Cerebellar cortex (tissue), 1 donor: ENCODE measurements around the gene CA5B.
A peak's percentile ranks its signal among the peaks of the same experiment; 100 is the strongest.
"Not testable (repeated sequence)": the region's sequence is repeated elsewhere in the genome, so short reads cannot be mapped to it uniquely, and the experiment has no call there.

Experiments
- DNase-seq: peaks from one replicate; pipeline ENCODE4 v3.0.0-alpha.2; 2015; ENCODE audit warnings: low spot score

CA5B gene

DNA sequence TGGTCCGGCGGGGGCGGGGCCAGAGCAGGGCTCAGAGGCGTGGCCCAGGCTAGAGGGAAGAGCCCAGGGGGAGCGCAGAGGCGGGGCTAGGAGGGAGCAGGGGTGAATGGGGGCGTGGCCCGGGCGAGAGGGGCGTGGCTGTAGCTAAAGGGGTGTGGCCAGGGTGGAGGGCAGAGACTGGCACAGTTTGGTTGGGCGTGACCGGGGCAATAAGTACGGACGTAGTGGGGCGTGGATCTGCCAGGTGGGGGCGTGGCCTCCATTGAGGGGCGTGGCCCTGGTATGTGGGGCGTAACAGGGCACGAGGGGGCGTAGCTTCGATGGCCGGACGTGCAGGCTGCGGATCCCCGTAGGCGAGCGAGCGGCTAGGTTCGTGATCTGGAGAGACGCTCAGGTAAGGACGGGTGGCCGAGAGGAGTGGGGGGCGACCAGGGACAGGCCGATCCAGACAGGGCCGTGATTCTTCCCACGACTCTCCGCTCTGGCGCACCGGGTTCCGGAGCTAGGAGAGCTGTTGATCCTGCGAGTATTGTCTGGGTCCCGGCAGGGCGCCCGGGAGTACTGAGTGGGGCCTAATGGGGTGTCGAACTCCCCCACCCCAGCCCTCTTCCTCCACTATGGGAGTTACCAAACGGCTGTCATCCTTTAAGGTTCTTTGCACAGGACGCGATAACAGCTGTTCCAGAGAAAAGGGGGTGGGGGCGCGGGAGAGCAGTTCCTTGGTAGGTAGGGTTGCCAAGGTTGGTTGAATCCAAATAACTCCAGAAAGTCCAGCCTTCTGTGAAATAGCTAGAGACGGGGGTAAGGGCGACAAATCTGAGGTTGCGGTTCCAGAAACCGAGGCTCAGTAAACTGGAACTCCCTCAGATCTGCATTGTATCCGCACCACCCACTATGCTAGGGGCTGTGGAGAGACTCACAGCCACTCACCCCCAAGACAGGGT is at the start of gene CA5B:
TSS of gene CA5B (plus strand) at position 312 of the 944 bp plus-strand sequence. CDS start 11,754 bp downstream, outside the sequence.
- peak; percentile 38 for DNase-seq

DNA sequence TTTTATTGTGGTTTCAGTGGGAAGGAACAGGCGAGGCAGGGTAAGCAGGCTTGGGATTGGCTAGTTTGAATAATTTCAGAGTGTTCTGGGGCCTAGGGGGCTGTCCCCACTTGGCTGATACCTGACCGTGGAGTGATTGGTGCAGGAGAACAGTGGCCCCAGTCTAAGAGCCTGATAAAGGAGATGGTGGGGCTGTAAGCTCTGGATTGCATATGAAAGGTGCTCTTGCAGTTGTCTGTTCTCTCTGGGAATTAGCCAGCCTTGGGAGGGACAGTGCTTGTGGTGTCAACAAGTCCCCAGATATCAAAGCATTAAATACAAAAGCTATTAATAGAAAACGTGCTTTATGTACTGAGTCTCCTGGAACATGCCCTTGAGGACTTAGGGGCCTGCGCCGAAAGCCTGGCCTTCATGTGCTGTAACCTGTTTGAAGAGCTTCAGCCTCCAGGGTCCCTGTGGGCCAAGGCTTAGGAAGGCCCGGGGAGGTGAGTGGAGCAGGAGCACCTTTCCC is 43.1 kb upstream of the CA5B start:
- DNase-seq = no peak

DNA sequence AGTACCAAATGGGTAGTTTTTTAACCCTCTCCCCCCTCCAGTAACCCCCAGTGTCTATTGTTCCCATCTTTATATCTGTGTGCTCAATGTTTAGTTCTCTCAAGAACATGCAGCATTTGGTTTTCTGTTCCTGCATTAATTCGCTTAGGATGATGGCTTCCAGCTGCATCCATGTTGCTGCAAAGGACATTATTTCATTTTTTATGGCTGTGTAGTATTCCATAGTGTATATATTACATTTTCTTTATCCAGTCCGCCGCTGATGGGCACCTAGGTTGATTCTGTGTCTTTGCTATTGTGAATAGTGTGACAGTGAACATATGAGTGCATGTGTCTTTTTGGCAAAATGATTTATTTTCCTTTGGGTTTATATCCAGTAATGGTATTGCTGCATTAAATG is 41.6 kb upstream of the CA5B start:
- DNase-seq = no peak

- no peak for DNase-seq
These were observed 35.3 kb upstream of the CA5B start for GRCh38 chrX:15702488-15703371.

DNA sequence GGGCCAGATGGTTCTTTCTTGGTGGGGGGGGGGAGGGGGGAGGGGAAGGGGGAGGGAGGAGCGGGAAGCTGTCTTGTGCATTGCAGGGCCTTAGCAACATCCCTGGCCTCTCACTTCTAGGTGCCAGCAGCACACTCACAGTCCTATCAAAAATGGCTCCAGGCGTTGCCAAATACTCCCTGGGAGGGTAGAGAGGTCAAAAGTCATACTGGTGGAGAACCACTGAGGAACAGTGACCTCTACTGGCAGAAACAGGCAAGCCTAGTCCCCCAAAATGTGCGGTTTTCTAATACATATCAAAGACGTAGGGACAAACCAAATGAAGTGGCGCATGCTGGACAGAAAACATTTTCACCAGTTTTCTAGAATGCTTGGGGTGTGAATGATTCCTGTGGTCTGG is 34.3 kb upstream of the CA5B start:
- DNase-seq = not testable (repeated sequence)

GRCh38 chrX:15704273-15704672 is 33.8 kb upstream of the CA5B start:
- not testable (repeated sequence) for DNase-seq

- peak; percentile 67 for DNase-seq
These were observed 23.5 kb upstream of the CA5B start for GRCh38 chrX:15714529-15714928.

- no peak for DNase-seq
These were observed 19.6 kb upstream of the CA5B start for GRCh38 chrX:15718283-15718970.

DNA sequence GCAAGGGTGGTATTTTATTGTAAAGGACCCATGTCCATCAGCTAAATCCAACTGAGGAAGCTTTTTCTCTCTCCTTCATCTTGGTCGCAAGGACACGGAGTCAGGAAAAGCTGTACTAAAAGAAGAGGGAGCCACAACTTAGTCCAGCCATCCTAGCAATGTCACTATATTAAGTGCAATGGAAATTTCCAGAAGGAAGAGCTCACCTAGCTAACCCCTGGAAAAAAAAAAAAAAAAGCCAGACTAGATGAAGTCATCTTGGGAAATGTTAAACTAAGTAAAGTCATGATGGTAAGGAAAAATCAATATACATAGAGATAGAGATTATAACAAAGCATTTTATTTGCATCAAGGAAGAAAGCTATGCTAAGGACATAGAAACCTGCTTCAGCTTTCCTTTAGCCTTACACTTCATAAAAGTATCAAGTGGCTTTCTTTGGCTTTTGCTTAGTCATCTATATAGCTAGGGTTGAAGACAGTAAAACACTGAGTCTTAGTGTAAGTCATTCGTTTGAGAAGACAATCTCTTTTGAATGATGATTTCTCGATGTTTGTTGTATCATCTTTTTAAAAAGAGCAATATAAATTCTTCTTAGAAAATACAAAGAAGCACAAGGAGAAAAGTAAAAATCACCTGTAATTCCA is 18.6 kb upstream of the CA5B start:
- no peak for DNase-seq

- DNase-seq = no peak
These were observed 16.2 kb upstream of the CA5B start for GRCh38 chrX:15721911-15722310.

DNA sequence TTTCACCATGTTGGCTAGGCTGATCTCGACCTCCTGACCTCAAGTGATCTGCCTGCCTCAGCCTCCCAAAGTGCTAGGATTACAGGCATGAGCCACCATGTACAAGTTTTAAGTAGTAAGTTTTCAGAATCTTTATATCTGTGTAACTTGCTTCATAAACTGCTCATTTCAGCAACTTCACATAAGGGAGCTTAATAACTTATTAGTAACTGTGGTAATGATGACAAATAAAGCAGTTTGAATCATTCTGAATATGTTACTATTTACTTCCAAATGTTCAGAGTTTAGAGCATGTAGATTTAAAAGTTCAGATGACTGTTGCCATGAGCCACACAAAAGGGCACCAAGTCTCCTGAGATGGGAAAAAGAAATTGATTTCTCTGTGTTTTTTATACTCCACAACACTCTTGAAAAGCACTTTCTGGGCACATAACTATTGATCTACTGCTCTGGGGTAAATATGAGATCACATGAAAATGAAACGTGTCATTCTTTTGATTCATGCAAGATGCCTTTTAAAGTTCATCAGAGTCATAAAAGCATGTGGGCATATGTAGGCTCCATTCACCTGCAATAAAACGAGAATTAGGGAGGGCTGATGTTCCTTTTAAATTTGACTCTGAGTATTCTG is 14.1 kb upstream of the CA5B start:
- no peak for DNase-seq

- no peak for DNase-seq
These were observed 13.2 kb upstream of the CA5B start for GRCh38 chrX:15724911-15725310.

GRCh38 chrX:15731368-15731767 is 6.7 kb upstream of the CA5B start:
- not testable (repeated sequence) for DNase-seq

- no peak for DNase-seq
These were observed 696 bp upstream of the CA5B start for GRCh38 chrX:15737190-15737958.

- DNase-seq = no peak
These were observed 1.8 kb downstream of the CA5B start for GRCh38 chrX:15739886-15740285.

- no peak for DNase-seq
These were observed 6.3 kb downstream of the CA5B start for GRCh38 chrX:15744181-15744867.

- no peak for DNase-seq
These were observed 7.1 kb downstream of the CA5B start for GRCh38 chrX:15745179-15745578.

GRCh38 chrX:15746651-15747050 is 8.6 kb downstream of the CA5B start:
- not testable (repeated sequence) for DNase-seq

- DNase-seq = no peak
These were observed 9.6 kb downstream of the CA5B start for GRCh38 chrX:15747626-15748173.
